ENCODE results near the gene MDM2. TPM values are rescaled to one million over a fixed set of nuclear protein-coding genes. Genes with fewer than 3 reads are reported as not detected.
A peak's percentile ranks its signal among the peaks of the same experiment; 100 is the strongest.

MDM2 gene
- total and polyA plus RNA-seq, 2 of the 13 experiments (the other 11 are each of a cell fraction or from before 2014, with no cell fraction given): 29.3 to 314 TPM

DNA sequence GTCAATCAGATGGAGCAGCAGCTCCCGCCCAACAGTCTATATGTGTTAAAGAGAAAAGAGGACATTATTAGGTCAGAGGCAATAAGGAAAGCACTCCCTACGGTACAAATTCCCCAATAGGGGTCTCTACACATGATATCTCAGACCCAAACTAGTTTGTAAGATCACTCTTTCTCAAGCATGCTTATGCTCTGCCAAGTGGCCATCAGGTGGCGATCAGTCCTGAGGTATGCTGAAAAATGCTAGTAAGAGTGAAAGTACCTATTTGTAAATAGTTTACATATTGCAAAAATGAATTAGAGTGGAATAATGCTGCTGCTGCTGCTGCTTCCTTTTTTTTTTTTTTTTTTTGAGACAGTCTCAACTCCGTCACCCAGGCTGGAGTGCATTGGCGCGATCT lies 63.9 kb downstream of the MDM2 start (continued):
- TF ChIP-seq STAG1 (CRISPR knock-in tag; IDR thresholded peaks at IDR 0.05) (peak; percentile 72), ZBTB1 (CRISPR knock-in tag; IDR thresholded peaks at IDR 0.05; ENCODE audit: borderline replicate concordance) (no peak)

DNA sequence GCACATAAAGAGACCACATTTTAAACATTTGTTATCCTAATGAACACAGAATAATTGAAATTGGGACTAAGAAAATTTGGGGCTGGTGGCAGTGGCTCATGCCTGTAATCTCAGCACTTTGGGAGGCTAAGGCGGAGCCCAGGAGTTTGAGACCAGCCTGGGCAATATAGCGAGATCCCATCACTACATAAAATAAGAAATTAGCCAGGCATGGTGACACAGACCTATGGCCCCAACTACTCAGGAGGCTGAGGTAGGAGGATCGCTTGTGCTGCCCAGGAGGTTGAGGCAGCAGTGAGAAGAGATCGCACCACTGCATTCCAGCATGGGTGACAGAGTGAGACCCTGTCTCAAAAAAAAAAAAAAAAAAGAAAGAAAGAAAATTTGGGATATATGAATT lies 65.3 kb downstream of the MDM2 start:
- Histone ChIP-seq H4K20me1 (ENCODE audit: insufficient read depth, low read length) (no peaks in the 10 kb centered on the region), H3K36me3 (replicated peaks in 1 of 2; ENCODE audit: control insufficient read depth in 1 of 2, insufficient read depth in 2 of 2, low read length in 2 of 2) (no peaks in the 10 kb centered on the region), H3K27ac (ENCODE audit: extremely low read length, insufficient read depth, low read length) (no peak overlapping the region), H2AFZ (ENCODE audit: low read length) (no peak overlapping the region), H3K27me3 (ENCODE audit: control insufficient read depth in 1 of 2, insufficient read depth in 2 of 2, low read length in 2 of 2) (no peaks in the 10 kb centered on the region), H3K4me3 (replicated peaks in 1 of 3; ENCODE audit: insufficient read depth in 1 of 3, low read depth in 2 of 3, low read length in 3 of 3) (no peak overlapping the region), H3K4me1 (ENCODE audit: insufficient read depth, low read length) (no peaks in the 10 kb centered on the region), H3K9ac (ENCODE audit: insufficient read depth, low read depth, low read length) (no peak overlapping the region), H3K4me2 (ENCODE audit: low read depth, low read length) (no peak overlapping the region), H3K79me2 (ENCODE audit: insufficient read depth, low read length) (no peaks in the 10 kb centered on the region), H3K9me3 (ENCODE audit: low read length) (peaks cover 2% of the 10 kb centered on the region; the same call in 1 of the 2 replicates)
- ATAC-seq: no peak
- intact Hi-C loops (cut with micrococcal nuclease; ENCODE audit: unreplicated experiment) (no loop called here), in situ Hi-C loops (cut with HindIII; ENCODE audit: extremely low pct_ligation_motif_present, low pct_unique_long_range_greater_than_20kb) (loop anchor here (5.0 kb wide), 1 partner anchor 199 kb away; no protein-coding TSS in a partner anchor)
- BruUV-seq (replicated peaks): no TSS peak
- DNase-seq (ENCODE audit: low spot score): no peak
- no peak for FAIRE-seq
- POLR2A ChIA-PET: no interaction called here
- CTCF ChIA-PET (ENCODE audit: low intra/inter-chr PET ratio, low total read pairs): no interaction called here
- TF ChIP-seq ZBTB1 (CRISPR knock-in tag; IDR thresholded peaks at IDR 0.05; ENCODE audit: borderline replicate concordance): no peak
- no peak for TF ChIP-seq KLF15 (CRISPR knock-in tag; IDR thresholded peaks at IDR 0.05; ENCODE audit: borderline replicate concordance)
- TF ChIP-seq NR2F2 (IDR thresholded peaks at IDR 0.05; ENCODE audit: borderline replicate concordance, low read depth): no peak
- TF ChIP-seq EEA1 (CRISPR knock-in tag; IDR thresholded peaks at IDR 0.05; ENCODE audit: borderline replicate concordance): no peak
- TF ChIP-seq, protein P1, sequence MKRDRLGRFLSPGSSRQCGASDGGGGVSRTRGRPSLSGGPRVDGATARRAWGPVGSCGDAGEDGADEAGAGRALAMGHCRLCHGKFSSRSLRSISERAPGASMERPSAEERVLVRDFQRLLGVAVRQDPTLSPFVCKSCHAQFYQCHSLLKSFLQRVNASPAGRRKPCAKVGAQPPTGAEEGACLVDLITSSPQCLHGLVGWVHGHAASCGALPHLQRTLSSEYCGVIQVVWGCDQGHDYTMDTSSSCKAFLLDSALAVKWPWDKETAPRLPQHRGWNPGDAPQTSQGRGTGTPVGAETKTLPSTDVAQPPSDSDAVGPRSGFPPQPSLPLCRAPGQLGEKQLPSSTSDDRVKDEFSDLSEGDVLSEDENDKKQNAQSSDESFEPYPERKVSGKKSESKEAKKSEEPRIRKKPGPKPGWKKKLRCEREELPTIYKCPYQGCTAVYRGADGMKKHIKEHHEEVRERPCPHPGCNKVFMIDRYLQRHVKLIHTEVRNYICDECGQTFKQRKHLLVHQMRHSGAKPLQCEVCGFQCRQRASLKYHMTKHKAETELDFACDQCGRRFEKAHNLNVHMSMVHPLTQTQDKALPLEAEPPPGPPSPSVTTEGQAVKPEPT (CRISPR knock-in tag; IDR thresholded peaks at IDR 0.05; ENCODE audit: low read depth): no peak
- TF ChIP-seq, protein P2, sequence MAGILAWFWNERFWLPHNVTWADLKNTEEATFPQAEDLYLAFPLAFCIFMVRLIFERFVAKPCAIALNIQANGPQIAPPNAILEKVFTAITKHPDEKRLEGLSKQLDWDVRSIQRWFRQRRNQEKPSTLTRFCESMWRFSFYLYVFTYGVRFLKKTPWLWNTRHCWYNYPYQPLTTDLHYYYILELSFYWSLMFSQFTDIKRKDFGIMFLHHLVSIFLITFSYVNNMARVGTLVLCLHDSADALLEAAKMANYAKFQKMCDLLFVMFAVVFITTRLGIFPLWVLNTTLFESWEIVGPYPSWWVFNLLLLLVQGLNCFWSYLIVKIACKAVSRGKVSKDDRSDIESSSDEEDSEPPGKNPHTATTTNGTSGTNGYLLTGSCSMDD (CRISPR knock-in tag; IDR thresholded peaks at IDR 0.05): no peak
- TF ChIP-seq, protein P3, sequence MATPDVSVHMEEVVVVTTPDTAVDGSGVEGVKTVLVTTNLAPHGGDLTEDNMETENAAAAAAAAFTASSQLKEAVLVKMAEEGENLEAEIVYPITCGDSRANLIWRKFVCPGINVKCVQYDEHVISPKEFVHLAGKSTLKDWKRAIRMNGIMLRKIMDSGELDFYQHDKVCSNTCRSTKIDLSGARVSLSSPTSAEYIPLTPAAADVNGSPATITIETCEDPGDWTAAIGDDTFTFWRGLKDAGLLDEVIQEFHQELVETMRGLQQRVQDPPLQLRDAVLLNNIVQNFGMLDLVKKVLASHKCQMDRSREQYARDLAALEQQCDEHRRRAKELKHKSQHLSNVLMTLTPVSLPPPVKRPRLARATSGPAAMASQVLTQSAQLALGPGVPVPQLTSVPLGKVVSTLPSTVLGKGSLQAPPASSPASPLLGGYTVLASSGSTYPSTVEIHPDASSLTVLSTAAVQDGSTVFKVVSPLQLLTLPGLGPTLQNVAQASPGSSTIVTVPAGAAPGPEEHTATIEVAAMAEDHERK (CRISPR knock-in tag; IDR thresholded peaks at IDR 0.05; ENCODE audit: low read depth): no peak
- no peak for TF ChIP-seq SP2 (CRISPR knock-in tag; IDR thresholded peaks at IDR 0.05)
- TF ChIP-seq ATF1 (CRISPR knock-in tag; IDR thresholded peaks at IDR 0.05): no peak
- TF ChIP-seq, protein P4, sequence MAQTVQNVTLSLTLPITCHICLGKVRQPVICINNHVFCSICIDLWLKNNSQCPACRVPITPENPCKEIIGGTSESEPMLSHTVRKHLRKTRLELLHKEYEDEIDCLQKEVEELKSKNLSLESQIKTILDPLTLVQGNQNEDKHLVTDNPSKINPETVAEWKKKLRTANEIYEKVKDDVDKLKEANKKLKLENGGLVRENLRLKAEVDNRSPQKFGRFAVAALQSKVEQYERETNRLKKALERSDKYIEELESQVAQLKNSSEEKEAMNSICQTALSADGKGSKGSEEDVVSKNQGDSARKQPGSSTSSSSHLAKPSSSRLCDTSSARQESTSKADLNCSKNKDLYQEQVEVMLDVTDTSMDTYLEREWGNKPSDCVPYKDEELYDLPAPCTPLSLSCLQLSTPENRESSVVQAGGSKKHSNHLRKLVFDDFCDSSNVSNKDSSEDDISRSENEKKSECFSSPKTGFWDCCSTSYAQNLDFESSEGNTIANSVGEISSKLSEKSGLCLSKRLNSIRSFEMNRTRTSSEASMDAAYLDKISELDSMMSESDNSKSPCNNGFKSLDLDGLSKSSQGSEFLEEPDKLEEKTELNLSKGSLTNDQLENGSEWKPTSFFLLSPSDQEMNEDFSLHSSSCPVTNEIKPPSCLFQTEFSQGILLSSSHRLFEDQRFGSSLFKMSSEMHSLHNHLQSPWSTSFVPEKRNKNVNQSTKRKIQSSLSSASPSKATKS (CRISPR knock-in tag; IDR thresholded peaks at IDR 0.05): no peak
- TF ChIP-seq, protein P5, sequence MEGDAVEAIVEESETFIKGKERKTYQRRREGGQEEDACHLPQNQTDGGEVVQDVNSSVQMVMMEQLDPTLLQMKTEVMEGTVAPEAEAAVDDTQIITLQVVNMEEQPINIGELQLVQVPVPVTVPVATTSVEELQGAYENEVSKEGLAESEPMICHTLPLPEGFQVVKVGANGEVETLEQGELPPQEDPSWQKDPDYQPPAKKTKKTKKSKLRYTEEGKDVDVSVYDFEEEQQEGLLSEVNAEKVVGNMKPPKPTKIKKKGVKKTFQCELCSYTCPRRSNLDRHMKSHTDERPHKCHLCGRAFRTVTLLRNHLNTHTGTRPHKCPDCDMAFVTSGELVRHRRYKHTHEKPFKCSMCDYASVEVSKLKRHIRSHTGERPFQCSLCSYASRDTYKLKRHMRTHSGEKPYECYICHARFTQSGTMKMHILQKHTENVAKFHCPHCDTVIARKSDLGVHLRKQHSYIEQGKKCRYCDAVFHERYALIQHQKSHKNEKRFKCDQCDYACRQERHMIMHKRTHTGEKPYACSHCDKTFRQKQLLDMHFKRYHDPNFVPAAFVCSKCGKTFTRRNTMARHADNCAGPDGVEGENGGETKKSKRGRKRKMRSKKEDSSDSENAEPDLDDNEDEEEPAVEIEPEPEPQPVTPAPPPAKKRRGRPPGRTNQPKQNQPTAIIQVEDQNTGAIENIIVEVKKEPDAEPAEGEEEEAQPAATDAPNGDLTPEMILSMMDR (CRISPR knock-in tag; IDR thresholded peaks at IDR 0.05): no peak
- WGBS (ENCODE audit: low lambda C conversion rate): 61% methylated on average over 4 of the region's 4 CpGs

Data from HepG2 (cell line).